ENCODE data around the gene BANK1. TPM values are rescaled to one million over a fixed set of nuclear protein-coding genes. Genes with fewer than 3 reads are reported as not detected.

BANK1 gene
- total RNA-seq, 1 donor from 2014 or later = 336 TPM

DNA sequence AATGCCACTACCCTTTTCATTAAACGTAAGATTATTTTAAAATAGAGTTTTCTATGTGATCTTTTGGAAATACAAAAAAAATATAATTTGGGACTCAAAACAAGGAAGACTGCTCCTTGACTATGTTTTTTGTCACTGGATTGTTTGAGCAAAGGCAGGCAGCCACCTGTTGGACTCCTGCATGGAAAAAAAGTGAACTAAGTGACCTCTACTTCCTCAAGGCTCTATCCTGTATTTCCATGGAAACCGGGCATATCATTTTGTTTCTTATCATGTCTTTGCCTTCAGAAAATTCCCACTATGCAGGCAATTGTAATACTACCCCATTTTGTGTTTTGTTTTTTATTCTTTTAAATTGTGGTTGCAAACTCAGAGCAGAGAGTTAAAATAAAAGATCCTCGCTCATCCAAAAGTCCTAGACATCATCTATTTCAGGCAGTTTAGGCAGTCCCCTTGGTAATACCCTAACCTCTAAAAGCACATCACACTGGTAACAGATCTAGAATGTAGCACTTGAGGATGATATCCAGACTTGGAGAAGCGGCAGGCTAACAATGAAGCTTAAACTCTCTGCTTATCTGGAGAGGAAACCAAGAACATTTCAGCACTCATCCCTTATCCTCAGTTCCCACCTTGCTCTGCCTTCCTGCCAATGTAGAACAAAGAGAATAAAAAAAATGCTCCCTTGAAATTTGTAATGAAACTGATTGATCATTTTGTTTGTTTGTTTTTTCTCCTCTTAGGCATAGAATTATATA, 165.7 kb downstream of the BANK1 start:
- peaks cover 79% of the 10 kb centered on the region for H3K36me3 Mint-ChIP-seq (ENCODE audit: low read depth)
- H3K4me1 Mint-ChIP-seq = peaks cover 44% of the 10 kb centered on the region
- intact Hi-C loops (cut with micrococcal nuclease) = no loop called here
- H3K4me3 Mint-ChIP-seq = no peak overlapping the region
- DNase-seq (no peak), ATAC-seq (ENCODE audit: low read depth) (no peak)
- POLR2A ChIA-PET = interaction anchor here (0.5 kb wide), 1 partner anchor 164 kb away, joined by 5 read pairs; no protein-coding TSS in a partner anchor
- H3K9me3 Mint-ChIP-seq = no peaks in the 10 kb centered on the region
- H3K27me3 Mint-ChIP-seq = no peaks in the 10 kb centered on the region
- peak overlapping the region; percentile 50 for H3K27ac Mint-ChIP-seq
- CTCF ChIA-PET = no interaction called here
- no peak for TF ChIP-seq CTCF (IDR thresholded peaks at IDR 0.05)

- Mint-ChIP-seq H3K9me3 (no peaks in the 10 kb centered on the region), H3K27ac (peak overlapping the region; percentile 62), H3K36me3 (ENCODE audit: low read depth) (peaks cover 83% of the 10 kb centered on the region), H3K4me1 (peaks cover 50% of the 10 kb centered on the region), H3K4me3 (no peak overlapping the region), H3K27me3 (no peaks in the 10 kb centered on the region)
- TF ChIP-seq CTCF (IDR thresholded peaks at IDR 0.05) = no peak
- DNase-seq (no peak), ATAC-seq (ENCODE audit: low read depth) (no peak)
- ChIA-PET POLR2A (interaction anchor here (1.0 kb wide), 1 partner anchor 144 kb away, joined by 3 read pairs; no protein-coding TSS in a partner anchor), CTCF (interaction anchor here (0.9 kb wide), 1 partner anchor 19 kb away, joined by 3 read pairs; no protein-coding TSS in a partner anchor)
- intact Hi-C loops (cut with micrococcal nuclease) = no loop called here
Measured at GRCh38 chr4:101958547-101958946, 168.0 kb downstream of the BANK1 start.

DNA sequence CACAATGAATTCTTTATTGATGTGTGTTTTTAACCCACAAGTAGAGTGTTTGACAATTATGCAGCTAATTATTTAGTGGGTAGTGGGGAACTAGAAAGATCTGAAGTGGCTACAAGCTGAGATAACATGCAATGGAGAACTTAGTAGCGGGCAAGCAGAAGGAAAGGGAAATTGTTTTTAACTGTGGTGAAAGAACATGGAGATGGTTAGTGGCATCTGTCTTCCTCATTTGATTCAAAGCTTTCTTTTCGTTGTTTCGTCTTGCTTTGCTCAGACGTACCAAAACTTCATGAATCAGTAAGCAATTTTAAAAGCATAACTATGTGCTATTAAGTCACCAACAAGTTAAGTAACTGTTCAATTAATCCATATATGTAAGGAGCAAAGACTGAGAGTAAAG, 169.9 kb downstream of the BANK1 start:
- no peaks in the 10 kb centered on the region for H3K27me3 Mint-ChIP-seq
- H3K36me3 Mint-ChIP-seq (ENCODE audit: low read depth) = peaks cover 77% of the 10 kb centered on the region
- intact Hi-C loops (cut with micrococcal nuclease) = no loop called here
- no peak overlapping the region for H3K4me3 Mint-ChIP-seq
- DNase-seq = no peak
- no peaks in the 10 kb centered on the region for H3K9me3 Mint-ChIP-seq
- peaks cover 41% of the 10 kb centered on the region for H3K4me1 Mint-ChIP-seq
- POLR2A ChIA-PET = no interaction called here
- TF ChIP-seq CTCF (IDR thresholded peaks at IDR 0.05) = no peak
- CTCF ChIA-PET = no interaction called here
- no peak for ATAC-seq (ENCODE audit: low read depth)
- peak overlapping the region; percentile 30 for H3K27ac Mint-ChIP-seq

GRCh38 chr4:101961144-101961543, 170.6 kb downstream of the BANK1 start:
- DNase-seq (no peak), ATAC-seq (ENCODE audit: low read depth) (no peak)
- TF ChIP-seq CTCF (IDR thresholded peaks at IDR 0.05) = no peak
- intact Hi-C loops (cut with micrococcal nuclease) = no loop called here
- Mint-ChIP-seq H3K9me3 (no peaks in the 10 kb centered on the region), H3K36me3 (ENCODE audit: low read depth) (peaks cover 73% of the 10 kb centered on the region), H3K27me3 (no peaks in the 10 kb centered on the region), H3K4me1 (peaks cover 43% of the 10 kb centered on the region), H3K27ac (peak overlapping the region; percentile 46), H3K4me3 (no peak overlapping the region)
- ChIA-PET POLR2A (no interaction called here), CTCF (no interaction called here)

- intact Hi-C loops (cut with micrococcal nuclease) = no loop called here
- Mint-ChIP-seq H3K4me3 (no peak overlapping the region), H3K9me3 (no peaks in the 10 kb centered on the region), H3K36me3 (ENCODE audit: low read depth) (peaks cover 75% of the 10 kb centered on the region), H3K4me1 (peaks cover 75% of the 10 kb centered on the region), H3K27me3 (no peaks in the 10 kb centered on the region), H3K27ac (peak overlapping the region; percentile 74)
- TF ChIP-seq CTCF (IDR thresholded peaks at IDR 0.05) = no peak
- ChIA-PET CTCF (no interaction called here), POLR2A (no interaction called here)
- DNase-seq = no peak
- ATAC-seq (ENCODE audit: low read depth) = no peak
Measured at GRCh38 chr4:101967697-101968346, 177.3 kb downstream of the BANK1 start.

Measured in activated B cell treated with CpG ODN at 0.5 μM for 24 hours (primary cell).